GM12874 (cell line): ENCODE results near the gene MAN2A1.

Experiments used
- CTCF ChIP-seq: IDR thresholded peaks from 2 replicates; pipeline ENCODE4 v1.5.1; 2011; ENCODE audit warnings: low read depth, mild to moderate bottlenecking, control low read depth, low read length, moderate library complexity; ENCODE audit not compliant: insufficient read depth

The MAN2A1 gene

GRCh38 chr5:109689740-109690241 is at the start of gene MAN2A1:
TSS of gene MAN2A1 (plus strand) at chr5:109689927. CDS start at chr5:109690418, 491 bp downstream.
- TF ChIP-seq CTCF, result no peak

GRCh38 chr5:109640976-109641375 is 48.8 kb upstream of the MAN2A1 start:
- no peak for TF ChIP-seq CTCF

DNA sequence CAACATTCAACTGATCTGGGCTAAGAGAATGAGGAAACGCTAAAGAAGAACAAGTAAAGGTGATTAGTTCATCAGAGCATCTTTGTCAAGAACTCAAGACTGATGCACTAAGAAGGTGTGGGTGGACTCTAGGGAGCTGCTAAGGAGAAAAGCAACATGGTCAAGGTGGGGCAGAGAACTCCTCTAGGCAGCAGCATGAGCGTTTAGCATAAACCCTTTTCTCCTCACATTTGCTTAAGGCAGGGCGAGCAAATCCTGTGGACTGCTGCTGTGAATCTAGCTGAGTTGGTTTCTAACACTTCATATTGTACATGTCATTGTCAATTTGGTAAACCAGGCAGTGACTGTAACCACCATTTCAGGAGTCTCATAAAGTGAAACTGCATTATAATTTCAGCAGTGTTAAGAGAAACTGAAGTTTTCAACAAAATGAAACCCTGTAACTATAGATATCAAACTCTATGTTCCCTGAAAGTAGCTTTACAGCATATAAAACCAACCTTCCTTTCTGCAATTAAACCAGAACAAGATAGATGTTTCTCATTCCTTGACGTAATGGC is 45.9 kb upstream of the MAN2A1 start:
- no peak for TF ChIP-seq CTCF

- no peak for TF ChIP-seq CTCF
Measured at GRCh38 chr5:109644829-109645228, 44.9 kb upstream of the MAN2A1 start.

- TF ChIP-seq CTCF, result no peak
Measured at GRCh38 chr5:109645707-109646192, 44.0 kb upstream of the MAN2A1 start.

DNA sequence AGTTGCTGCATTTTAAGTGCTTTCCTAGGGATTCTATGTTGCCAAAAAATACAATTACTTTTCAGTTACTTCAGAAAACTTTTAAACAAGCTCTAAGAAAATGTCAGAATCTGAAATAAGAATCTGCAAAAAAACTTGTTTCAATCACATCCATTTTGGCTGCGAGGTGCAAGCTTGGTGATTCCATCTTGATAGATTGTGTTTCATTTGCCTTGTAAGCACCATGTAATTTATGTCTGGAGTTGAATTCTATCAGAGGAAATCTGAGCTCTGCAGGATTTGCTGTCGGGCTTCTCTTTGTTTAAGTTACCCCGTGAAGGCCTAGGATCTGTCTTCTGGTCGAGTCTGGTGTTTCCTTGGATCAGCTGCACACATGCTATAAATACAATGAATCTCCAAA is 40.4 kb upstream of the MAN2A1 start:
- no peak for TF ChIP-seq CTCF

GRCh38 chr5:109650493-109650892 is 39.2 kb upstream of the MAN2A1 start:
- TF ChIP-seq CTCF, result no peak

DNA sequence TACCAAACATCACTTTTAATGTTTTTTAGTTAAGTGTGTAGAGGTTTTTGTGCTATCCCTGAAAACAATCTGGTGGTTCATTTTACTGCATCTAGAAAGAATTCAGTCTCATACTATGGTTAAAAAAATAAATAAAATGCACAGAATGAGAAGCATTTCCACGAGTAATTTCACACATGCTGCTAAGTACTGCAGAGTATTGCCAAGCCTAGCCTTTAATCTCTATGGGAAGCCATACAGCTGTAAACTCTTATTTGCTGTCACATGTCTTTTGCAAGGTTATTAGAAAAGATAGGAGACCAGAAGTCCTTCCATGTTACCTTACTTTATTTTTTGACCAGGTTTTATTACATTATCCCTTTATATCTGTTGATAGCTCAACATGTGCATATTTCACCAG is 37.6 kb upstream of the MAN2A1 start:
- TF ChIP-seq CTCF, result no peak
